HCT116 (cell line): ENCODE results near the gene POU6F1. TPM values are rescaled to one million over a fixed set of nuclear protein-coding genes. Genes with fewer than 3 reads are reported as not detected.

Experiments
- ATAC-seq: fragments of 200-7000 bp; cut with Tn5 transposase; 2 replicates; pipeline ENCODE4 v1.9.1; 2020; ENCODE audit warnings: mild to moderate bottlenecking, moderate library complexity
- BruUV-seq: library from RNA; stranded (reverse); fragments of 400-500 nt; replicated peaks from 2 replicates; lab custom pipeline; 2021; lab: Mats Ljungman, UMichigan
- CTCF ChIA-PET: fragments of 300-600 bp; sonication (Branson Sonifier 250); formaldehyde crosslinking; loops from one replicate; lab custom pipeline; 2021; ENCODE audit warnings: antibody characterized with exemption; lab: Charles Lee
- POLR2A ChIA-PET: fragments of 300-600, 350-600 bp; sonication (Branson Sonifier 250); formaldehyde crosslinking; loops from one replicate; lab custom pipeline; 2021; ENCODE audit warnings: antibody characterized with exemption; lab: Charles Lee
- RAD21 ChIA-PET, 2 experiments: fragments of 300-600 bp; sonication (Branson Sonifier 250); formaldehyde crosslinking; loops; one replicate each; lab custom pipeline; 2023; ENCODE audit warnings: low total read pairs in 2 of 2; ENCODE audit not compliant: uncharacterized antibody in 2 of 2, unreplicated experiment in 2 of 2, low non-redundant PET in 1 of 2; lab: Charles Lee
- DNase-seq: peaks from one replicate; pipeline ENCODE4 v3.0.0-alpha.2; 2010; ENCODE audit warnings: low read depth, low spot score
- H2AFZ ChIP-seq: fragments of 200-600 bp; shearing (Covaris generic), sonication (generic); 2 replicates; pipeline ENCODE4 v1.6.1; 2017; ENCODE audit warnings: low read depth, mixed run types, mixed read lengths, antibody characterized with exemption, low read length; ENCODE audit not compliant: poor library complexity, severe bottlenecking
- H3K27ac ChIP-seq: 2 replicates; pipeline ENCODE4 v1.5.1; 2012; ENCODE audit warnings: low read depth, low read length
- H3K27me3 ChIP-seq: fragments of 200-600 bp; sonication (generic); 2 replicates; pipeline ENCODE4 v1.6.1; 2016; ENCODE audit warnings: mixed run types, low read length, mixed read lengths; ENCODE audit not compliant: insufficient read depth
- H3K36me3 ChIP-seq, 2 experiments: fragments of 200-500 bp in 1 of 2; fragments of 200-600 bp in 1 of 2; sonication (Bioruptor generic) in 1 of 2; sonication (generic) in 1 of 2; 2 replicates each; pipeline versions ENCODE4 v1.5.1 to v1.6.1; 2014 to 2016; ENCODE audit warnings: low read length in 2 of 2, inconsistent platforms in 1 of 2, mixed read lengths in 1 of 2, mixed run types in 1 of 2; ENCODE audit not compliant: insufficient read depth in 2 of 2, control insufficient read depth in 1 of 2
- H3K4me1 ChIP-seq, 2 experiments: fragments of 200-600 bp in 1 of 2; sonication (generic) in 1 of 2; 2 replicates each; pipeline versions ENCODE4 v1.5.1 to v1.6.1; 2012 to 2017; ENCODE audit warnings: low read length in 2 of 2, inconsistent platforms in 1 of 2, mild to moderate bottlenecking in 1 of 2, mixed read lengths in 1 of 2, mixed run types in 1 of 2, moderate library complexity in 1 of 2; ENCODE audit not compliant: insufficient read depth in 2 of 2, control insufficient read depth in 1 of 2
- H3K4me2 ChIP-seq: fragments of 200-600 bp; sonication (generic); 2 replicates; pipeline ENCODE4 v1.6.1; 2017; ENCODE audit warnings: mixed run types, low read length, mixed read lengths
- H3K4me3 ChIP-seq, 2 experiments: fragments of 200-600 bp in 1 of 2; sonication (generic) in 1 of 2; replicated peaks in 1 of 2; 2 replicates each; pipeline ENCODE4 v1.5.1; 2011 to 2016; ENCODE audit warnings: low read length in 2 of 2, control low read depth in 1 of 2, low read depth in 1 of 2, mild to moderate bottlenecking in 1 of 2, mixed read lengths in 1 of 2, mixed run types in 1 of 2
- H3K79me2 ChIP-seq: fragments of 200-600 bp; sonication (generic); 2 replicates; pipeline ENCODE4 v1.6.1; 2017; ENCODE audit warnings: mild to moderate bottlenecking, mixed run types, low read length, moderate library complexity, mixed read lengths; ENCODE audit not compliant: insufficient read depth
- H3K9ac ChIP-seq: fragments of 200-600 bp; sonication (generic); 2 replicates; pipeline ENCODE4 v1.6.1; 2016; ENCODE audit warnings: low read length, mixed read lengths
- H3K9me2 ChIP-seq: fragments of 200-600 bp; sonication (generic), shearing (Covaris generic); 2 replicates; pipeline ENCODE4 v1.6.1; 2017; ENCODE audit warnings: mixed run types, mild to moderate bottlenecking, moderate library complexity; ENCODE audit not compliant: insufficient read depth
- H3K9me3 ChIP-seq, 2 experiments: fragments of 200-500 bp in 1 of 2; fragments of 200-600 bp in 1 of 2; sonication (Bioruptor generic) in 1 of 2; sonication (generic) in 1 of 2; 2 replicates each; pipeline ENCODE4 v1.6.1; 2014 to 2017; ENCODE audit warnings: low read length in 2 of 2, mixed read lengths in 2 of 2, inconsistent platforms in 1 of 2, low read depth in 1 of 2, mild to moderate bottlenecking in 1 of 2, mixed run types in 1 of 2, moderate library complexity in 1 of 2; ENCODE audit not compliant: control insufficient read depth in 1 of 2, insufficient read depth in 1 of 2
- H4K20me1 ChIP-seq: fragments of 200-600 bp; sonication (generic), shearing (Covaris generic); 2 replicates; pipeline ENCODE4 v1.6.1; 2017; ENCODE audit warnings: mixed run types, mild to moderate bottlenecking, moderate library complexity; ENCODE audit not compliant: insufficient read depth
- CBX3 ChIP-seq: IDR thresholded peaks from 2 replicates; pipeline ENCODE4 v1.6.1; 2012; ENCODE audit warnings: low read depth
- CEBPB ChIP-seq: IDR thresholded peaks from 2 replicates; pipeline ENCODE4 v1.6.1; 2012; ENCODE audit warnings: low read depth
- EZH2 ChIP-seq: fragments of 200-600 bp; sonication (generic); IDR thresholded peaks from 2 replicates; pipeline ENCODE4 v1.6.1; 2017; ENCODE audit warnings: antibody characterized with exemption, mixed run types
- EZH2phosphoT487 ChIP-seq: fragments of 200-600 bp; IDR thresholded peaks from 2 replicates; pipeline ENCODE4 v1.6.1; 2018; ENCODE audit warnings: antibody characterized with exemption, borderline replicate concordance
- FOSL1 ChIP-seq: IDR thresholded peaks from 2 replicates; pipeline ENCODE4 v1.6.1; 2012; ENCODE audit warnings: low read depth
- JUND ChIP-seq: IDR thresholded peaks from 2 replicates; pipeline ENCODE4 v1.6.1; 2012
- POLR2A ChIP-seq: IDR thresholded peaks from 2 replicates; pipeline ENCODE4 v1.7.0; 2011; ENCODE audit warnings: borderline replicate concordance; ENCODE audit not compliant: insufficient read depth, insufficient read length; ENCODE audit errors: extremely low read depth
- RAD21 ChIP-seq: IDR thresholded peaks from 2 replicates; pipeline ENCODE4 v1.6.1; 2012; ENCODE audit warnings: low read depth, mild to moderate bottlenecking
- REST ChIP-seq: IDR thresholded peaks from 2 replicates; pipeline ENCODE4 v1.6.1; 2012; ENCODE audit warnings: low read depth
- SIN3A ChIP-seq: IDR thresholded peaks from 2 replicates; pipeline ENCODE4 v1.6.1; 2012; ENCODE audit warnings: low read depth
- SP1 ChIP-seq: IDR thresholded peaks from 2 replicates; pipeline ENCODE4 v1.6.1; 2012; ENCODE audit warnings: low read depth
- YY1 ChIP-seq: IDR thresholded peaks from 2 replicates; pipeline ENCODE4 v1.6.1; 2011; ENCODE audit warnings: low read length, low read depth, moderate library complexity, mild to moderate bottlenecking; ENCODE audit not compliant: insufficient replicate concordance; ENCODE audit errors: extremely low read depth
- intact Hi-C: fragments of 100-400 bp; cut with micrococcal nuclease; formaldehyde crosslinking; loops from 2 replicates; pipeline ENCODE4 v1.10.0; 2022
- total RNA-seq: library from RNA; stranded (reverse); gene quantifications from one replicate; pipeline ENCODE4 v1.2.1, GENCODE V29; 2021; ENCODE audit not compliant: unreplicated experiment
- TF ChIP-seq, protein P1 (sequence below): IDR thresholded peaks from 2 replicates; pipeline ENCODE4 v1.6.1; 2012
- TF ChIP-seq, protein P2 (sequence below): IDR thresholded peaks from 2 replicates; pipeline ENCODE4 v1.6.1; 2011; ENCODE audit warnings: mild to moderate bottlenecking, low read length, moderate library complexity; ENCODE audit not compliant: insufficient replicate concordance; ENCODE audit errors: extremely low read depth
- TF ChIP-seq, protein P3 (sequence below): IDR thresholded peaks from 2 replicates; pipeline ENCODE4 v1.6.1; 2012

The POU6F1 gene
- total RNA-seq, 1 experiment from 2014 or later = 6.4 TPM

DNA sequence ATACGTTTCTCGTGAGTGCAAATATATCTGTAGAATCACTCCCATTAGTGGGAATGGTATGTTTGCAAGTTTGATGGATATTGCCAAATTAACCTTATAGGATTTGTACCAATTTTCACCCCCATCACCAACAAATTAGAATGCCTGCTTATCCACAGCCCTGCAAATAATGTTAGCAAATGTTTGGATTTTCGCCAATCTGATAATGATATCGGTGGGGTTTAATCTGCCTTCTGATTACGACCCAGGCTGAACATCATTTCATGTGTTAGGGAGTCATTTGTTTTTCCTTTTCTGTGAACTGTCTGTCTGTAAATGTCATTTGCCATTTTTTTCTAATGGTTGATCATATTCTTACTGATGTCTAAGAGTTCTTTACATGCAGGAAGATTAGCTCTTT, 16.7 kb upstream of the POU6F1 start:
- ChIA-PET CTCF (no interaction called here), RAD21 (no interaction called here), POLR2A (no interaction called here)
- no peak overlapping the region for H3K27ac ChIP-seq
- H3K4me1 ChIP-seq = peaks cover 7 to 8% of the 10 kb centered on the region in 2 experiments
- ATAC-seq (no peak), DNase-seq (no peak)
- H3K9me2 ChIP-seq = no peaks in the 10 kb centered on the region
- H3K9me3 ChIP-seq = no peaks in the 10 kb centered on the region
- no peak for TF ChIP-seq YY1
- TF ChIP-seq, protein P1, sequence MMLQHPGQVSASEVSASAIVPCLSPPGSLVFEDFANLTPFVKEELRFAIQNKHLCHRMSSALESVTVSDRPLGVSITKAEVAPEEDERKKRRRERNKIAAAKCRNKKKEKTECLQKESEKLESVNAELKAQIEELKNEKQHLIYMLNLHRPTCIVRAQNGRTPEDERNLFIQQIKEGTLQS = no peak
- H4K20me1 ChIP-seq = no peaks in the 10 kb centered on the region
- H3K79me2 ChIP-seq = peaks cover 6% of the 10 kb centered on the region
- BruUV-seq = no TSS peak
- H3K36me3 ChIP-seq = no peaks in the 10 kb centered on the region
- no peak overlapping the region for H2AFZ ChIP-seq
- intact Hi-C loops = no loop called here
- no peak overlapping the region for H3K4me3 ChIP-seq
- H3K27me3 ChIP-seq = no peaks in the 10 kb centered on the region
- H3K4me2 ChIP-seq = no peak overlapping the region
- no peak overlapping the region for H3K9ac ChIP-seq

- Histone ChIP-seq H3K9me3 (no peaks in the 10 kb centered on the region), H2AFZ (no peak overlapping the region), H3K27me3 (no peaks in the 10 kb centered on the region), H3K4me2 (no peak overlapping the region), H3K79me2 (no peaks in the 10 kb centered on the region), H4K20me1 (no peaks in the 10 kb centered on the region), H3K9ac (no peak overlapping the region), H3K27ac (no peak overlapping the region), H3K9me2 (no peaks in the 10 kb centered on the region), H3K4me3 (no peak overlapping the region), H3K4me1 (no peaks in the 10 kb centered on the region), H3K36me3 (no peaks in the 10 kb centered on the region)
- intact Hi-C loops = no loop called here
- ChIA-PET CTCF (no interaction called here), POLR2A (no interaction called here)
- ATAC-seq (no peak), DNase-seq (no peak)
- no TSS peak for BruUV-seq
- TF ChIP-seq POLR2A (no peak), JUND (no peak), SP1 (no peak), CEBPB (no peak), FOSL1 (no peak), RAD21 (no peak), EZH2phosphoT487 (no peak), REST (no peak), CBX3 (no peak), SIN3A (no peak), EZH2 (no peak)
- TF ChIP-seq, protein P2, sequence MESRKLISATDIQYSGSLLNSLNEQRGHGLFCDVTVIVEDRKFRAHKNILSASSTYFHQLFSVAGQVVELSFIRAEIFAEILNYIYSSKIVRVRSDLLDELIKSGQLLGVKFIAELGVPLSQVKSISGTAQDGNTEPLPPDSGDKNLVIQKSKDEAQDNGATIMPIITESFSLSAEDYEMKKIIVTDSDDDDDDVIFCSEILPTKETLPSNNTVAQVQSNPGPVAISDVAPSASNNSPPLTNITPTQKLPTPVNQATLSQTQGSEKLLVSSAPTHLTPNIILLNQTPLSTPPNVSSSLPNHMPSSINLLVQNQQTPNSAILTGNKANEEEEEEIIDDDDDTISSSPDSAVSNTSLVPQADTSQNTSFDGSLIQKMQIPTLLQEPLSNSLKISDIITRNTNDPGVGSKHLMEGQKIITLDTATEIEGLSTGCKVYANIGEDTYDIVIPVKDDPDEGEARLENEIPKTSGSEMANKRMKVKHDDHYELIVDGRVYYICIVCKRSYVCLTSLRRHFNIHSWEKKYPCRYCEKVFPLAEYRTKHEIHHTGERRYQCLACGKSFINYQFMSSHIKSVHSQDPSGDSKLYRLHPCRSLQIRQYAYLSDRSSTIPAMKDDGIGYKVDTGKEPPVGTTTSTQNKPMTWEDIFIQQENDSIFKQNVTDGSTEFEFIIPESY = no peak
- TF ChIP-seq, protein P3, sequence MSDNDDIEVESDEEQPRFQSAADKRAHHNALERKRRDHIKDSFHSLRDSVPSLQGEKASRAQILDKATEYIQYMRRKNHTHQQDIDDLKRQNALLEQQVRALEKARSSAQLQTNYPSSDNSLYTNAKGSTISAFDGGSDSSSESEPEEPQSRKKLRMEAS = no peak
- TF ChIP-seq, all 23 proteins: peak for 0
- RAD21 ChIA-PET = no interaction called here
These were observed 14.8 kb upstream of the POU6F1 start for GRCh38 chr12:51232642-51233041.
